ENCODE results near the gene YIF1A.
"Not testable (repeated sequence)": the region's sequence is repeated elsewhere in the genome, so short reads cannot be mapped to it uniquely, and the experiment has no call there.

YIF1A gene

DNA sequence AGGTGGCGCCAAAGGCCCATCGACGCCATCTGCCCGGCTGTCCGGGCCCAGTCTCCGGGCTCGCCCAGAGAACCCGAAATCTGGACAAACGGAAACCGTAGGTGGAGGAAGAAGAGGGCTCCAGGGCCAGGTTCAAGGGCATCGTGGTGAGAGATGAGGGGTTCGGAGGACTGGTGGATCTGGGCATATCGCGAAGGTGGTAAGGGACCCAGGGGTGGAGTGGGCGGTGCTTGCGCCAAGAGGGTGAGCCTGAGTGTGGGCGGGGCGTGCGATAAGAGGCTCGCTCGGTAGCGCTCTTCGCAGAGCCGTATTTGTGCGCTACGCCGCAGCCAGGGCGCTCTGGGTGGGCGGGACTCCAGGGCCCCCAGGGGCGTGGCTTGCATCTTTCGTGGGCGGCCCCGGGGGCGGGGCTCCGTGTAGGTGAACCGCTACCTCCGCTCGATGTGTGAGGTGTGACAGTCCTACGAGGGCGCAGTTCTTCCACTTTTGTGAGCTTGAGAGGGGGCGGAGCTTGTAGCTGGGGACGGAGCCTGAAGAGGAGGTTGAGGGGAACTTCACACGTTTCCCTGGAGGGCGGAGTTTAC is 23.1 kb upstream of the YIF1A start:
- DNase-seq (ENCODE audit: low read depth, low spot score) = no peak

DNA sequence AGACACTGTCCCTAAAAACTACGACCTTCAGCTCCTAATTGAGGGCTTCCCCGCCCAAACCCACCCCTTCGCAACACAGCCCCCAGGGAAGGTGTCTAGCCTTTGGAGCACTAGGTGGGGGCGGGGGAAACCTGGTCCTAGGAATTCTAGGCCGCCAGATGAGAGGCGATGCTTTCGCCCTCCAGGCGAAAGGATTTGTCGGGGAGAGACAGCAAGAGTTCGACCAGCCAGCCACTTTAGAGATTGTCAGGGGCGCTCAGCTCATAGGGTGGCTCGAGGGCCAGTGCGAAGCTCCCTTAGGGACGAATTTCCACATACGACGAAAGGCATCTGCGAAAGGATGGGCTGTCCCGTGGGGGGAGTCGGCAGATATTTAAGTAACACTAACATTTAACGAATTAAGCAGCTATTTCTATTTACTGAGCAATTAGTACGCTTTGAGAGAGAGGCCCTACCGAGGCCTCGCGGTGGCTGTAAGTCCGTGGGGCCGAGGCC is 22.6 kb upstream of the YIF1A start:
- no peak for DNase-seq (ENCODE audit: low read depth, low spot score)

DNA sequence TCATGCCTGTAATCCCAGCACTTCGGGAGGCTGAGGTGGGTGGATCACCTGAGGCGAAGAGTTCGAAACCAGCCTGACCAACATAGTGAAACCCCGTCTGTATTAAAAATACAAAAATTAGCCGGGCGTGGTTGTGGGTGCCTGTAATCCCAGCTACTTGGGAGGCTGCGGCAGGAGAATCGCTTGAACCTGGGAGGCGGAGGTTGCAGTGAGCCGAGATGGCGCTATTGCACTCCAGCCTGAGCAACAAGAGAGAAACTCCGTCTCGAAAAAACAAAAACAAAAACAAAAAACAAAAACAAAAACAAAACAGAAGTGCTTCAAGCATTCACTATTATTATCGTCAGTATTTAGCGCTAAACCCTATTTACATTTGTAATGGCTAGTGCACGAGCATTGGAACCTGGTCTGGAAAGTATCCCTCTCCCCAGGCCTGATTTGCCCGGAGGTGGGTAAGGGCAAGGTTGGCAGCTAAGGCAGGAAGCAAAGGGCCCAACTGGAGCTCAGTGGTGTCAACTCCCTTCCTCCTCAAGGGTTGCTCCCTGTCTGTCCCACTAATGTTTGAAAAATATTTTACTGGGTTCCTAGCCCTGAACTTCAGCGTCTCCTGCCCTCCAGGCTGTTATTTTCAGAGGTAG is 22.0 kb upstream of the YIF1A start:
- not testable (repeated sequence) for DNase-seq (ENCODE audit: low read depth, low spot score)

DNA sequence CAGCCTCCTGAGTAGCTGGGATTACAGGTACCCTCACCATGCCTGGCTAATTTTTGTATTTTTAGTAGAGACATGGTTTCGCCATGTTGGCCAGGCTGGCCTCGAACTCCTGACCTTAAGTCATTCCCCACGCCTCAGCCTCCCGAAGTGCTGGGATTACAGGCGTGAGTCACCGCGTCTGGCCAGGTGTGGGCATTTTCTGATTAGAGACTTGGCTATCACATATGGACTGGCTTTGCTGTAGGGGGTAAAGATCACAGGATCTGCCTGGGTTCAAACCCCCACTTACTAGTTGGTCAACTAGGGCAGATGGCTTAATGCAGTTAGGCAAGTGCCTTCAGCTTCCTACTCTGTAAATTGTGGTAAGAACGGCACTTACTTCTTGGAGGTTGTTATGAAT is 21.4 kb upstream of the YIF1A start:
- no peak for DNase-seq (ENCODE audit: low read depth, low spot score)

DNA sequence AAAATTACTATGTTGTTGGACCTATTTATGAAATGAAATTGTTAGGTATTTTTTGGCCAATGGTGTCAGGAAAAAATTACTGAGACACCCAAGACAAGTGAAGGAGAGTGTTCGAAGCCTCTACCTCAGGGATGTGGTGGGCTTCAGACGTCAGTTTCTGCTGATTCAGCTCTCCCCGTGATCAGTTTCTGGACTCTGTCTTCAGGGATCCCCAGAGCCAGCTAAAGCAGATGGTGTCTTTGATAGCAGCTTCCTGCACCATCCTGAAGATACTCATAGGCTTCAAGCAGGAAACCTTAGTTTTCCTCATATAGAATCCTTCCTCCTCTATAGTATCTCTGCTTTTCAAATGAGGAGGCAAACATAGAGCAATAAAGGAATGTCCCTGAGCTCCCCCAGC is 20.5 kb upstream of the YIF1A start:
- DNase-seq (ENCODE audit: low read depth, low spot score) = no peak

DNA sequence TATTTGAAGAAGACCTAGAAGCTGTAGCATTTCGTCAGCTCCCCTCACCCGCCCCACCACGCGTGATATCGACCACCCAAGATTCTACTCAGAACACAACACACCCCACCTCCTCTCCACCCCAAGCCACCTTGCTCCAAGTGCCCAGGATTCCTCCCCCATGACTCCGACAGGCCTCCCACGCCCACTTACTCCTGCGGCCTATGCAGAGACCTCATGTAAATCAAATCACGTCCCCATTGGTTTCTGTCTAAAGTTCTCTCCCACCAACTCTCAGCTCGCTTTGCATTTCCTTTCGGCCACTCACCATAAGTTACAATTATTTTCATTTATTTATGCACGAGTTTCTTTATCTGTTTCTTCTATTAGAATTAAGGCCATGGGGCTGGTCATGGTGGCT is 13.7 kb upstream of the YIF1A start:
- DNase-seq (ENCODE audit: low read depth, low spot score) = no peak

DNA sequence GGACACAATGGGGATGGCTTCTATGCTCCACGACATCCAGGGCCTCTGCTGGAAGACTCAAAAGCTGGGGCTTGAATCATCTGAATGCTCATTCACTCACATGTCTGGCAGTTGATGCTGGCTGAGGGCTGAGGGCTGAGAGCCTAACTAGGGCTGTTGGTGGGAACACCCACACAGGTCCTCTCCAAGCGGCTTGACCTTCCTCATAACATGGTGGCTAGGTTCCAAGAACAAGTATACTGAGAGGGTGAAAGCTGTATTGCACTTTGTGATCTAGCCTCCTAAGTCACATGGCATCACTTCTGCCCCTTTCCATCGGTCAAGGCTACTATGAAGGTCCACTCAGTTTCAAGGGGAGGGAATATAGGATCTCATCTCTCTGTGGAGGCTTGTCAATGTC is 10.2 kb upstream of the YIF1A start:
- DNase-seq (ENCODE audit: low read depth, low spot score) = no peak

DNA sequence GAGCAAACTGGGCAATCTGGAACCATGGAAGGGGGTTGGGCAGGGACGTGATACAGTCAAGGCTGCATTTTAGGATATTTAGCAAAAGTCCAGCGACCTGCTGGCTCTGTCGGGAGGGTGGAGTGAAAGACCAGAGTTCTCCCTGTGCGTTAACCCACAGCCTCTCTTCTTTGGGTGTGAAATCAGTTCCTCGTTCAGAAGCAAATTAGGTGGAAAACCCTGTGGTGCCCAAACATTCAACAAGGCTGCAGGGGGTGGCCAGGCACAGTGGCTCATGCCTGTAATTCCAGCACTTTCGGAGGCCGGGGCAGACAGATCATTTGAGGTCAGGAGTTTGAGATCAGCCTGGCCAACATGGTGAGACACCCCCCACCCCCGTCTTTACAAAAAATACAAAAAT is 8.7 kb upstream of the YIF1A start:
- DNase-seq (ENCODE audit: low read depth, low spot score) = no peak

DNA sequence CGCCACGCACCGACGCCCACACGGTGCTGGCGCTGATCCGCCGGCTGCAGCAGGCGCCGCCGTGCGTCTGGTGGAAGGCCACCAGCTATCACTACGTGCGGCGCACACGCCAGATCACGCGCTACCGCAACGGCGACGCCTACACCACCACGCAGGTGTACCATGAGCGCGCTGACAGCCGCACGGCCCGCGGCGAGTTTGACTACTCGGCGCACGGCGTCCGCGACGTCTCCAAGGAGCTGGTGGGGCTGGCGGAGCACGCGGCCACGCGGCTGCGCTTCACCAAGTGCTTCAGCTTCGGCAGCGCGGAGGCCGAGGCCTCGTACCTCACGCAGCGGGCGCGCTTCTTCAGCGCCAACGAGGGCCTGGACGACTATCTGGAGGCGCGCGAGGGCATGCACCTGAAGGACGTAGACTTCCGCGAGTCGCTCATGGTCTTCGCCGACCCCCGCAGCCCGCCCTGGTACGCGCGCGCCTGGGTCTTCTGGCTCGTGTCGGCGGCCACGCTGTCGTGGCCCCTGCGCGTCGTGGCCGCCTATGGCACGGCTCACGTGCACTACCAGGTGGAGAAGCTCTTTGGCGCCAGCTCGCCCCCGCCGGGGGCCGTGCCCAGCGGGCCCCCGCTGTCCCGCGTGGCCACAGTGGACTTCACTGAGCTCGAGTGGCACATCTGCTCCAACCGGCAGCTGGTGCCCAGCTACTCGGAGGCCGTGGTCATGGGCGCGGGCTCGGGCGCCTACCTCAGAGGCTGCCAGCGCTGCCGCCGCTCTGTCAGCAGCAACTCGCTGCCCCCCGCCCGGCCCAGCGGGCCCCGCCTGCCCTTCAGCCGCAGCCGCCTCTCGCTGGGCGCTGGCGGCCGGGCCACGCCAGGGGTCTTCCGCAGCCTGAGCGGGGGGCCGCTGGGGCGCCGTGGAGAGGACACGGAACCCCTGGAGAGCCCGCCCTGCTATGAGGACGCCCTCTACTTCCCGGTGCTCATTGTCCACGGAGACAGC is 6.0 kb upstream of the YIF1A start:
- DNase-seq (ENCODE audit: low read depth, low spot score) = no peak

DNA sequence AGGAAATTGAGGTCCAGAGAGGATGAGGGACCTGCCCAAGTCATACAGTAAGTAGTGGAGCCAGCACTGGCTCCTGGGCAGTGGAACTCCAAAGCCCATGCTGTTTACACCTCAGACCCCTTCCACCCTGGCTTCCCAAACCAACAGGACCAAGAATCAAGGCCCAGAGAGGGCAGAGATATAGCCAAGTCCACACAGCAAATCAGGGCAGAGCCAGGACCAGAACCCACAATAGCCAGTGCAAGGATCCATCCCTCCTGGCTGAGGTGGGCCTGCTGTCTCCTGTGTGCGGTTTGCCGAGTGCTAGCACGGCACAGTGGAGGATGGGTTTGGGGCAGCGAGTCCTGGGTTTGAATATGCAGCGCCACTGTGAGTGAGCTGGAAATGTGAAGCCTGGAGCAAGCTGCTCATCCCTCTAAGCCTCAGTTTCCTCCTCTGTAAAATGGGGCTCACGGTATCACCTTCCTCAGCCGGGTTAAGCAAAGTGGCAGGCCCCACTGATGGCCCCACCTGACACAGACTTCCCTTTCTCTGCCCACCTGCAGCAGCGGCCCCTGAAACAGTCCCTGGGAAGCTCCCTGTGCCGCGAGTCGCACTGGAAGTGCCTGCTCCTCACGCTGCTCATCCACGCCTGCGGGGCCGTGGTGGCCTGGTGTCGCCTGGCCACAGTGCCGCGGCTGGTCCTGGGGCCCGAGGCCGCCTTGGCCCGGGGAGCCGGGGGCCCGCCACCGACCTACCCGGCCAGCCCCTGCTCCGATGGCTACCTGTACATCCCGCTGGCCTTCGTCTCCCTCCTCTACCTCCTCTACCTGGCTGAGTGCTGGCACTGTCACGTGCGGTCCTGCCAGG is 5.1 kb upstream of the YIF1A start:
- no peak for DNase-seq (ENCODE audit: low read depth, low spot score)

DNA sequence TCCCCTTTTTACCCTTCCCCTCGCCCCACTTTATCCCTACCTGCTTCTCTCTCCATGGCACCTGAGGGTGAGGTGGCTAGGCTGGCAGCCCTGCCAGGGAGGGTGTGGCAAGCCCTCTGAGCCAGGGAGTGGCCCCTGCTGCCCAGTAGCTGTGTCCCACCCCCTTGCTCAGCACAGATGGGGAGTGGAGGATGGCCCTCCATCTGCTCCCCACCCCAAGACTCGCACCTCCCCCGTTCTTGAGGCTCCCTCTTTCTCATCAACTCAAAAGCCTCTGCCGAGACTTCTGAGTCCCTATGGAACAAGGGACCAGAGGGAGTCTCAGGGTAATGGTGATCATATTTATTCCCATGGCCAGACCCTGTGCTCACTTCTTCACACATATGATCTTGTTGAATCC is 4.4 kb upstream of the YIF1A start:
- DNase-seq (ENCODE audit: low read depth, low spot score) = no peak

DNA sequence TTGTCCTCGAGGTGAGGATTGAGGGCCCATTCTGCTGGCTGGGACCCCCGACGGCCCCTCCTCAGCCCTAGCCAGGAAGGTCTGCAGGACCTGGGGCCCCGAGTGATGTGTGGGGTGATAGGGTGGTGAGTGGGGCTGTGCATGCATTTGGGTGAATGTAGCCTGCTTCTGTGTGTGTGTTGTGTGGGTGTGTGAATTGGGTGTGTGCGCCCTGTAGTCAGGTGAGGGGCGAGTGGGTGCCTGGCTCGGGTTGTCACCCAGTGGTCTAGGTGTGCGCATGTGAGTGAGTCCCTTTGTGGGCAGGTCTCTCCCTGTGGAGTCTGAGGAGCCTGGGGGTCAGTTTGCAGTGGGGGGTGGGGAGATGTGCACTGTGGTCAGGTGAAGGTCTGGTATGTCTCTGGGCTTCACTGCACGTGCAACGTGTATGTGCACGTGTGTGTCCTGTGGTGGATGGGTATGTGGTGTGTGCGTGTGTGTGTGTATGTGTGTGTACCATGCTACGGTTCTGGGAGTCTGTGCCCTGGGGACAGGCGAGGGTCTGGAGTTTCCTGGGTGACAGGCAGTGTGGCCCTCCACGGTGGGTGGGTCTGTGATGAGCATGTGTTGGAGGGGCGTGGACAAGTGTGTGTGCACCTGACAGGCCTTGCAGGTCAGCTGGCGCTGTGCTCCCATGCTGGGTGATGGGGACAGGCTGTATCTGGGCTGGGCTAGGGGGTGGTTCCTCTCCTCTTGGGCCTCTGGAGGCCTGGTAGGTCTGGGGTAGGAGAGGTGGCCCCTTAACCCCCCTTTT is 3.8 kb upstream of the YIF1A start:
- DNase-seq (ENCODE audit: low read depth, low spot score) = no peak

DNA sequence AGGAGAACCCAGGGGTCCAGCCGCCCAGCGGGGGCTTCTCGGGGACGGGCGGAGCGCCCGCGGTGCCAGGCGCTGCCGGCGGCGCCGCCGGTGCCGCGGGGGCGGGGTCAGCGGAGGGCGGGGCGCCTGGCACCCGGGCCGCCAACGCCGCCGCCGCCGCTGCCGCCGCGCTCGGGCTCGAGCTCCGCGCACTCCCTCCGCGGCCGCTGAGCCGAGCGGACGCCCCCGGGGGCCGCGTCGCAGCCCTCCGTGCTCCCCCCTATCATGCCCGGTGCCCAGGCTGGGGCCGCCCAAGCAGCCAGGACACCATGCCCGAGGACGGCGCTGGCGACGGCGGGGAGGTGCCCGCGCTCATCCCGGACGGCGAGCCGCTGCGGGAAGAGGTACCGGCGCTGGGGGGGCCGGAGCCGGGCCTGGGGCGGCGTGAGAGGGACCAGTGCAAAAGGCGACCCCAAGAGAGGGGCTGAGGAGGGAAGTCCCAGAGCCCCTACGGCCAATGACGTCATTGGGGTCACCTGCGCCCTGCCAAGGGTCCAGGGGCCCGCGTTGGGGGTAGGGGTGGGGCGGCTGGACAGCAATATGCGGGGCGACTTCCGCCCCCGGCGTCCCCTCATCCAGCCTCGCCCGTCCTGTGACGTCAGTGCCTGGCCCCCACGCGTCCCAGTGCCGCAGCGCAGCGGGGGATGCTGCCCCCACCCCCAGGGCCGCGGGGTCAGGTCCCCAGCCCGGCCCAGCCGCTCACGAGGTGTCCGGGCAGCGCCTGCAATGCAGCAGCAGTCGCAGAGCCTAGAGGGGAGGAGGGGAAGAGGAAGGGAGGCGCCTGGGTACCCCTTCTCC is 3.0 kb upstream of the YIF1A start, which contains the start of gene TMEM151A:
Gene TMEM151A (plus strand): TSS at position 189 of the 837 bp plus-strand sequence. CDS start 120 bp downstream, at position 309.
- no peak for DNase-seq (ENCODE audit: low read depth, low spot score)

DNA sequence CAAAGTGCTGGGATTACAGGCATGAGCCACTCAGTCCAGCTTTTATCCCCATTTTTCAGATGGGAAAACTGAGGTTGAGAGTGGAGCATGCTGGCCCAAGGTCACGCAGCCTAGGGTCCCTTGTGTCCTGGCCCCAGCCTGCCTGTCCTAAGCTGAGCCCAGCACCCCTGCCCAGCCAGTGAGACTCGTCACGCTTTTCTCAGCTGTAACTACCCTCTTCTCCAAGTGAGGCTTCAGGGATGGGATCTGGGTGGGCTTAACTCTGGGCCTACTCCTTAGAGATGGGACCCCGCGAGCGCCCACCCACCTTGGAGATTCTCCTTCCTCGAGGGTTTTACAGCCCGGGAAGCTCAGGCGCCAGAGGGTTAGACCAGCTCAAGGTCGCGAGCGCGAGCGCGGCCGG is 2.4 kb upstream of the YIF1A start:
- DNase-seq (ENCODE audit: low read depth, low spot score) = no peak

DNA sequence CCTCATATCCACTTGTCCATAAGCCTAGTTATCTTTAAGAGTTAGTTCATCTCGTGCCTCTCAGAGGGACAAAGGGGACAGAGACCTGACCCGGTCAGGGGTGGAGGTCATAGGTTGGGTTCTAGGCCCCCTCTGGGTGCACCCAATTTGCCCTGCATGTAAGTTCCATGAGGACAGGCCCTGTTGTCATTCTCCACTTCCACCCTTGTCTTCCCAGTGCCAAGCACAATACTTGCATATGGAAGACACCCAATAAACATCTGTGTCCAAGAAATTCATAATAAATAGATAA is 1.3 kb upstream of the YIF1A start:
- no peak for DNase-seq (ENCODE audit: low read depth, low spot score)

DNA sequence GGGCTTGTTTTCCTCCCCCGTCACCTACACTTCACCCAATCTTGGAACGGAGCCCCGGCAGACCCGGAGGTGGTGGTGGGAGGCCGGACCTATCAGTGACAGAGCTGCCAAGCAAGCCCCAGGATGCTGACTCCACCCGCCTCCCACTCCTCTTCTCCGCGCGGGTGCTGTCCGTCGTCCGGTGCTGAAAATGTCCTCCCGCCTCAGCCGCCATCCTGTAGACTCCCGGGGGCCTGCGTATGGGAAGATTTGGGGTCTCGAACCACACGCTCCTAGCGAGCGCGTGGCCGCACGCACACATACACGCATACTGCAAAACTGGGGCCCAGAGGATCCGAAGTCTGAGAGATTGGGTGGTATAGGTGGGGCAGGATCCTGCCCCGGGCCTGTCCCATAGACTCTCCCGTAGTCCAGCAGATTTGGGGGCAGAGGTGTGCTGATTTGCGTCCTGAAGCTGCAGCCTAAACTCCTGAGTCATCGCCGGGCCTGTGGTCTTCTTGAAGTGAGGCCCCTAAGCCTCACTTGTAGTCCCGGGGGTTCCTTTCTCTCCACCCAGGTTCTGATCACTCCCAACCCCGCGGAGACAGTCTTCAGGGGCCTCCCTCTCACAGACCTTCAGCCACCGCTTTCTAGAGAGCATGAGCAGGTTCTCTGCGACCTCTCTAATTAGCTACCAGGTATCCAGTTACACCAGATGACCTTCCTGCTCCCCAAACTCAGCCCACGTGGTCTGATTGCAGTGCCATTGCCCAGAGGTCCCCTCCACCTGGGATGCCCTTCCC is 796 bp upstream of the YIF1A start:
- DNase-seq (ENCODE audit: low read depth, low spot score) = no peak

DNA sequence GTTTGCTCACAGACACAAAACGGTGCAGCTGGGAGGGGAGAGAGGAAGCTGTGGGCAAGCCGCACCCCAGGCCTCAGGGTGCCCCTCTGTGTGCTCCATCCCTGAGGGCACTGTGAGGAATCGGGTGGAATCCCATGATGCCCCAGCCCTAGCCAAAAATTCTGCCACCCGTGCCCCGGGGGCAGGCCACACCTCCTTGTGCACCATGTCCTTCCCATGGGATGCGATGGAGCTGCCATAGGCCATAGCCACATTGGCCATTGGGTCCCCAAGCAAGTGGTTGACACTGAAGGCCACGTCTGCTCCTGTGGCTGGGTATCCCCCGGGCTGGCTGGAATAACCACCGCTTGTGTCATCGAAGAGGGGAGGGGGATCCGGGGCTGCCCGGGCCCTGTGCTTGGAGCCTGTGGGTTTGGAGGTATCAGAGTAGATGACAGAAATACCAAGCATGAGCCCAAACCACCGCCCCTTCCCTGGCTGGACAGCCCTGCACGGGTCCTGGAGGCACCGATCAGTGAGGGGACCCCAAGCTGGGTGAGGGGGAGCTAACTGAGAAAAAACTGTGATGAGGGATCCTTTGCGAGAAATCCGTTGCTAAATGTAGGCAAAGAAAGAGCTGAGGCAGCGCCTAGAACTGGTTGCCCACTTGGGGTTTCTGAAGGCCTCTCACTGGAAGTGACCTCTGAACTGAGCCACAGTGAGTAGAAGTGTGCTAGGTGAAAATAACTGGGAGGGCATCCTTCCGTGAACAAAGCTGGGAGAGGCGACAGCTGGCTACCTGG is 863 bp downstream of the YIF1A start:
- DNase-seq (ENCODE audit: low read depth, low spot score) = no peak

DNA sequence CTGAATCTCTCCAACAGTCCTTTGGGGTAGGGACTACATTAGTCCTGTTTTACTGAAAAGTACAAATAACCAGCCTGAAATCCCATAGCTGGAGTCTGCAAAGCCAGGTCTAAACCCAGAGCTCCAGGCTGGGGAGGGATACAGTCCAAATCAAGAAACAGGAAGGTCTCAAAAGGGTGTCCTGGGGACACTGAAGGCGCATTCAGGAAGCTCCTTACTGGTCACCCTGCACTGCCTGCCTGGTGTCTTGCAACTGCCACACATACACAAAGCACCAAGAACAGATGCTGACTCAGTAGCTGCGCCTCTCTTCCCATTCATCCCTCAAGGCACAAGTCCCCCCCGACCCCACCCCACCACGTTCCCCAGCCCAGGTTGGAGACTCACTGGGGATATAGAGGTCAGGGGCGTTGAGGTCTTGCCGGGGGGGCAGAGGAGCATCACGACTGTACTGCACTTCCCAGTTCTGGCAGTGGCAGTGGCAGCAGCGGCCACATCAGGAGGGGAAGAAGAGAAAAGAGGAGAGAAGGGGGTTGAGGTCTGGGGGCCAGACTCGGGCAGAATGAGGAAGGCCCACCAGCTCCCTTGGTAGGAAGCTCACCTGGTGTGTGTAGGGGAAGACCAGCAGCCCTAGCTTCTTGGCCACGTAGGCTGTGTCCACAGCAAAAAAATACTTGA is 1.6 kb downstream of the YIF1A start:
- no peak for DNase-seq (ENCODE audit: low read depth, low spot score)
